OCI-LY7 (cell line): ENCODE results near the gene MGAT5B. TPM values are rescaled to one million over a fixed set of nuclear protein-coding genes. Genes with fewer than 3 reads are reported as not detected.
A peak's percentile ranks its signal among the peaks of the same experiment; 100 is the strongest.

Experiments
- Bru-seq: library from RNA; stranded (reverse); fragments of 400-500 nt; gene quantifications from one replicate; lab custom pipeline; 2021; lab: Mats Ljungman, UMichigan
- BruChase-seq, 2 experiments: library from RNA; stranded (reverse); fragments of 400-500 nt; gene quantifications; one replicate each; lab custom pipeline; 2021; lab: Mats Ljungman, UMichigan
- BruUV-seq: library from RNA; stranded (reverse); fragments of 400-500 nt; replicated peaks from 2 replicates; lab custom pipeline; 2021; lab: Mats Ljungman, UMichigan
- CTCF ChIA-PET: fragments of 300-600 bp; sonication (Branson Sonifier 250); formaldehyde crosslinking; loops from one replicate; lab custom pipeline; 2022; ENCODE audit warnings: antibody characterized with exemption; ENCODE audit not compliant: unreplicated experiment; lab: Charles Lee
- POLR2A ChIA-PET: fragments of 300-600 bp; sonication (Branson Sonifier 250); formaldehyde crosslinking; loops from one replicate; lab custom pipeline; 2022; ENCODE audit warnings: antibody characterized with exemption; lab: Charles Lee
- DNase-seq: peaks from one replicate; pipeline ENCODE4 v3.0.0-alpha.2; 2015; ENCODE audit warnings: low spot score
- H2AFZ ChIP-seq: fragments of 200-600 bp; sonication (generic), shearing (Covaris generic); 2 replicates; pipeline ENCODE4 v1.6.1; 2014; ENCODE audit warnings: mild to moderate bottlenecking, antibody characterized with exemption, low read length, moderate library complexity
- H3K27ac ChIP-seq: fragments of 200-600 bp; sonication (generic); 2 replicates; pipeline ENCODE4 v1.5.1; 2014; ENCODE audit warnings: mixed run types, low read depth, mild to moderate bottlenecking, moderate library complexity, low read length, inconsistent platforms; ENCODE audit not compliant: poor library complexity, severe bottlenecking
- H3K36me3 ChIP-seq: fragments of 200-600 bp; sonication (generic); 2 replicates; pipeline ENCODE4 v1.6.1; 2014; ENCODE audit warnings: mild to moderate bottlenecking, antibody characterized with exemption, low read length, moderate library complexity, mixed read lengths; ENCODE audit not compliant: insufficient read depth
- H3K4me1 ChIP-seq: fragments of 200-600 bp; sonication (generic); 2 replicates; pipeline ENCODE4 v1.5.1; 2014; ENCODE audit warnings: mild to moderate bottlenecking, low read length; ENCODE audit not compliant: insufficient read depth, poor library complexity, severe bottlenecking
- H3K4me2 ChIP-seq: fragments of 200-600 bp; sonication (generic); 2 replicates; pipeline ENCODE4 v1.6.1; 2014; ENCODE audit warnings: mild to moderate bottlenecking, low read length
- H3K4me3 ChIP-seq: fragments of 200-600 bp; sonication (generic); 2 replicates; pipeline ENCODE4 v1.5.1; 2014; ENCODE audit warnings: mild to moderate bottlenecking, low read depth, low read length; ENCODE audit not compliant: poor library complexity, severe bottlenecking
- H3K79me2 ChIP-seq: fragments of 200-600 bp; sonication (generic); 2 replicates; pipeline ENCODE4 v1.6.1; 2016; ENCODE audit warnings: low read depth, mild to moderate bottlenecking, low read length, moderate library complexity, mixed read lengths; ENCODE audit not compliant: insufficient read depth
- H3K9me2 ChIP-seq: fragments of 200-600 bp; sonication (generic); 2 replicates; pipeline ENCODE4 v1.6.1; 2016; ENCODE audit warnings: mild to moderate bottlenecking, low read length, mixed read lengths; ENCODE audit not compliant: insufficient read depth
- H3K9me3 ChIP-seq: fragments of 200-600 bp; sonication (generic); 2 replicates; pipeline ENCODE4 v1.6.1; 2014; ENCODE audit warnings: mild to moderate bottlenecking, mixed run types, low read length, mixed read lengths
- H4K20me1 ChIP-seq: fragments of 200-600 bp; sonication (generic); 2 replicates; pipeline ENCODE4 v1.6.1; 2014; ENCODE audit warnings: mild to moderate bottlenecking, antibody characterized with exemption, low read length, moderate library complexity, mixed read lengths; ENCODE audit not compliant: insufficient read depth
- CTCF ChIP-seq: fragments of 200-600 bp; sonication (generic); conservative IDR thresholded peaks from 2 replicates; pipeline ENCODE4 v1.5.1; 2014; ENCODE audit warnings: mild to moderate bottlenecking, antibody characterized with exemption, low read length, moderate library complexity, mixed read lengths
- EZH2phosphoT487 ChIP-seq: fragments of 200-600 bp; sonication (generic); IDR thresholded peaks from 2 replicates; pipeline ENCODE4 v1.6.1; 2018; ENCODE audit warnings: low read depth, borderline replicate concordance, mild to moderate bottlenecking, mixed run types, antibody characterized with exemption, low read length, moderate library complexity, mixed read lengths
- intact Hi-C: fragments of 100-400 bp; cut with micrococcal nuclease; formaldehyde crosslinking; loops from one replicate; pipeline ENCODE4 v1.10.0; 2022; ENCODE audit not compliant: unreplicated experiment
- long read RNA-seq: library from polyadenylated mRNA; stranded (forward); transcript quantifications from one replicate; pipeline ENCODE4 v2.0.0, GENCODE V29; 2022
- total RNA-seq, 2 experiments: library from RNA; depleted of rRNA in 1 of 2; stranded (reverse); fragments of >200 nt in 1 of 2; shearing (Covaris generic) in 1 of 2; gene quantifications; 2 replicates each; pipeline ENCODE4 v1.2.3, GENCODE V29; 2014 to 2022

MGAT5B gene, protein sequence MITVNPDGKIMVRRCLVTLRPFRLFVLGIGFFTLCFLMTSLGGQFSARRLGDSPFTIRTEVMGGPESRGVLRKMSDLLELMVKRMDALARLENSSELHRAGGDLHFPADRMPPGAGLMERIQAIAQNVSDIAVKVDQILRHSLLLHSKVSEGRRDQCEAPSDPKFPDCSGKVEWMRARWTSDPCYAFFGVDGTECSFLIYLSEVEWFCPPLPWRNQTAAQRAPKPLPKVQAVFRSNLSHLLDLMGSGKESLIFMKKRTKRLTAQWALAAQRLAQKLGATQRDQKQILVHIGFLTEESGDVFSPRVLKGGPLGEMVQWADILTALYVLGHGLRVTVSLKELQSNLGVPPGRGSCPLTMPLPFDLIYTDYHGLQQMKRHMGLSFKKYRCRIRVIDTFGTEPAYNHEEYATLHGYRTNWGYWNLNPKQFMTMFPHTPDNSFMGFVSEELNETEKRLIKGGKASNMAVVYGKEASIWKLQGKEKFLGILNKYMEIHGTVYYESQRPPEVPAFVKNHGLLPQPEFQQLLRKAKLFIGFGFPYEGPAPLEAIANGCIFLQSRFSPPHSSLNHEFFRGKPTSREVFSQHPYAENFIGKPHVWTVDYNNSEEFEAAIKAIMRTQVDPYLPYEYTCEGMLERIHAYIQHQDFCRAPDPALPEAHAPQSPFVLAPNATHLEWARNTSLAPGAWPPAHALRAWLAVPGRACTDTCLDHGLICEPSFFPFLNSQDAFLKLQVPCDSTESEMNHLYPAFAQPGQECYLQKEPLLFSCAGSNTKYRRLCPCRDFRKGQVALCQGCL
- total RNA-seq (2014; rRNA removed; shearing (Covaris generic)) = 1.3 and 2.5 TPM in 2 replicates
- total RNA-seq (2022) = 1.4 and 2.3 TPM in 2 replicates
- percentile 26 among the genes with signal in this experiment for Bru-seq, nascent RNA
- BruChase-seq, experiment 1, labeled RNA remaining after a 6-hour chase = percentile 27 among the genes with signal in this experiment
- percentile 30 among the genes with signal in this experiment for BruChase-seq, experiment 2, labeled RNA remaining after a 2-hour chase
- long read RNA-seq, partial matches to known transcripts = 1 of 1 reads
- long read RNA-seq, other reads (novel, unspliced or antisense) = 0 of 1 reads

- peak; percentile 85 for TF ChIP-seq CTCF
- no peak for TF ChIP-seq EZH2phosphoT487
- Histone ChIP-seq H3K27ac (no peak within 1 kb of the TSS), H3K4me1 (peaks cover 21% of the 10 kb centered on the region), H4K20me1 (no peaks in the 10 kb centered on the region), H3K4me2 (peak within 1 kb of the TSS; percentile 64), H3K79me2 (no peaks in the 10 kb centered on the region), H3K4me3 (peak within 1 kb of the TSS; percentile 58), H2AFZ (peak within 1 kb of the TSS; percentile 95), H3K36me3 (no peaks in the 10 kb centered on the region), H3K9me2 (no peaks in the 10 kb centered on the region), H3K9me3 (no peaks in the 10 kb centered on the region)
- DNase-seq = peak; percentile 94
- POLR2A ChIA-PET = interaction anchor here (0.6 to 1.3 kb wide), 3 partner anchors 22 to 216 kb away, joined by 3 to 5 read pairs (median 3); no protein-coding TSS in a partner anchor
- CTCF ChIA-PET = interaction anchor here (0.5 to 1.7 kb wide), 6 partner anchors 24 to 196 kb away, joined by 3 to 9 read pairs (median 4); no protein-coding TSS in a partner anchor
- BruUV-seq = no TSS peak
- intact Hi-C loops = loop anchor here (1.0 kb wide), 4 partner anchors 21 to 198 kb away; no protein-coding TSS in a partner anchor
Observed at GRCh38 chr17:76868176-76868668, at the start of gene MGAT5B. TSS of gene MGAT5B (plus strand) at chr17:76868404. CDS start at chr17:76869030, 626 bp downstream.

DNA sequence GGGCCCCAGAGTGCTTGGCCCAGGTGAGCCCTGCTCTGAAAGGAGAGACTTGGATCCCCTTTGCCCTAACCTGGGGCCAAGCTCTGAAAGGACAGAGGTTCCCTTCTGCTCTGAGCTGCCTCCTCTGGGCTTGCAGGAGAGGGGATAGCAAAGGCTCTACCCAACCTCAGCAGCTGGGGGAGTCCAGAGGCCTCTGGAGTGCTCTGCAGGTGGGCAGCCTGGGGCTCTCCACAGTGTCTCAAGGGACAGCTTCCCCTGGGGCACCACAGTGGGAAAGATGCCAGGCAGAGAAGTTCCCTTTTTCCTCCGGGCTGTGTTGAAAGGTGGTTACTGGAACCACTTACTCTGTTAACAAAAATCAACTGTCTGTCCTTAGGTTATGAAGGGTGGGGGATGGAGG is 48.2 kb upstream of the MGAT5B start:
- H3K36me3 ChIP-seq = no peaks in the 10 kb centered on the region
- CTCF ChIA-PET = no interaction called here
- intact Hi-C loops = loop anchor here (1.0 kb wide), 1 partner anchor 47 kb away; no protein-coding TSS in a partner anchor
- H3K4me2 ChIP-seq = peak overlapping the region; percentile 47
- H3K4me1 ChIP-seq = peaks cover 41% of the 10 kb centered on the region
- H3K4me3 ChIP-seq = no peak overlapping the region
- H3K79me2 ChIP-seq = no peaks in the 10 kb centered on the region
- H3K9me2 ChIP-seq = no peaks in the 10 kb centered on the region
- DNase-seq = peak; percentile 74
- TF ChIP-seq CTCF (peak; percentile 24; the same call in 1 of the 2 replicates), EZH2phosphoT487 (no peak)
- POLR2A ChIA-PET = interaction anchor here (0.7 kb wide), 1 partner anchor 37 kb away, joined by 4 read pairs; no protein-coding TSS in a partner anchor
- no peaks in the 10 kb centered on the region for H4K20me1 ChIP-seq
- no peaks in the 10 kb centered on the region for H3K9me3 ChIP-seq
- no TSS peak for BruUV-seq
- peak overlapping the region; percentile 31; the same call in 1 of the 2 replicates for H2AFZ ChIP-seq
- no peak overlapping the region for H3K27ac ChIP-seq
